WTC11 (cell line): Measurements from ENCODE around the gene IGSF5. TPM values are rescaled to one million over a fixed set of nuclear protein-coding genes. Genes with fewer than 3 reads are reported as not detected.
A peak's percentile ranks its signal among the peaks of the same experiment; 100 is the strongest.
"Not testable (repeated sequence)": the region's sequence is repeated elsewhere in the genome, so short reads cannot be mapped to it uniquely, and the experiment has no call there.

Source experiments
- ATAC-seq: fragments of 200-7000 bp; cut with Tn5 transposase; 2 replicates; pipeline ENCODE4 v1.10.0; 2021; ENCODE audit warnings: mild to moderate bottlenecking, moderate library complexity
- Bru-seq: library from RNA; stranded (reverse); fragments of 400-500 nt; gene quantifications from one replicate; lab custom pipeline; 2021; lab: Mats Ljungman, UMichigan
- CTCF ChIA-PET: fragments of 300-600 bp; sonication (Branson Sonifier 250); formaldehyde crosslinking; loops from one replicate; lab custom pipeline; 2021; ENCODE audit warnings: antibody characterized with exemption; lab: Charles Lee
- POLR2A ChIA-PET: fragments of 350-600 bp; sonication (Branson Sonifier 250); formaldehyde crosslinking; loops from one replicate; lab custom pipeline; 2021; ENCODE audit warnings: antibody characterized with exemption; lab: Charles Lee
- DNase-seq: peaks from one replicate; pipeline ENCODE4 v3.0.0; 2021; ENCODE audit warnings: low spot score
- H3K27ac Mint-ChIP-seq: 2 replicates; pipeline ENCODE4 v1.8.0; 2021; ENCODE audit warnings: mixed read lengths
- H3K27me3 Mint-ChIP-seq: 2 replicates; pipeline ENCODE4 v1.8.0; 2021; ENCODE audit warnings: low read depth, mild to moderate bottlenecking, moderate library complexity, mixed read lengths
- H3K36me3 Mint-ChIP-seq: 2 replicates; pipeline ENCODE4 v1.8.0; 2021; ENCODE audit warnings: mixed read lengths
- H3K4me1 Mint-ChIP-seq: 2 replicates; pipeline ENCODE4 v1.8.0; 2022; ENCODE audit warnings: mixed read lengths
- H3K4me3 Mint-ChIP-seq: 2 replicates; pipeline ENCODE4 v1.8.0; 2021; ENCODE audit warnings: mild to moderate bottlenecking, moderate library complexity, mixed read lengths
- H3K9me3 Mint-ChIP-seq: 2 replicates; pipeline ENCODE4 v1.8.0; 2021; ENCODE audit warnings: mixed read lengths
- AFF4 ChIP-seq: sonication (generic); formaldehyde crosslinking; IDR thresholded peaks from 2 replicates; pipeline ENCODE4 v1.8.1; 2023; ENCODE audit warnings: mild to moderate bottlenecking, missing genetic modification reagents, borderline replicate concordance
- ATF2 ChIP-seq: sonication (generic); formaldehyde crosslinking; IDR thresholded peaks from 2 replicates; pipeline ENCODE4 v1.8.1; 2022; ENCODE audit warnings: low read depth, missing genetic modification reagents, borderline replicate concordance
- ATF6 ChIP-seq: sonication (generic); formaldehyde crosslinking; IDR thresholded peaks from 2 replicates; pipeline ENCODE4 v1.8.1; 2023; ENCODE audit warnings: mild to moderate bottlenecking, missing genetic modification reagents
- IRF1 ChIP-seq: sonication (generic); formaldehyde crosslinking; IDR thresholded peaks from 2 replicates; pipeline ENCODE4 v1.8.0; 2023; ENCODE audit warnings: missing genetic modification reagents
- JAZF1 ChIP-seq: fragments of 250-450 bp; sonication (Bioruptor Pico); IDR thresholded peaks from 2 replicates; pipeline ENCODE4 v1.9.0; 2021; ENCODE audit warnings: moderate library complexity, mild to moderate bottlenecking, inconsistent platforms
- NR3C1 ChIP-seq: sonication (generic); formaldehyde crosslinking; conservative IDR thresholded peaks from 2 replicates; pipeline ENCODE4 v1.8.1; 2023; ENCODE audit warnings: low read depth, mild to moderate bottlenecking, missing genetic modification reagents
- PRDM15 ChIP-seq: sonication (generic); formaldehyde crosslinking; IDR thresholded peaks from 2 replicates; pipeline ENCODE4 v1.8.0; 2022; ENCODE audit warnings: missing genetic modification reagents
- RELA ChIP-seq: sonication (generic); formaldehyde crosslinking; IDR thresholded peaks from 2 replicates; pipeline ENCODE4 v1.8.1; 2022; ENCODE audit warnings: missing genetic modification reagents, mild to moderate bottlenecking, borderline replicate concordance
- SMAD4 ChIP-seq: sonication (generic); formaldehyde crosslinking; IDR thresholded peaks from 2 replicates; pipeline ENCODE4 v1.8.0; 2022; ENCODE audit warnings: mild to moderate bottlenecking, missing genetic modification reagents
- STAT6 ChIP-seq: sonication (generic); formaldehyde crosslinking; conservative IDR thresholded peaks from 2 replicates; pipeline ENCODE4 v1.8.1; 2023; ENCODE audit warnings: mild to moderate bottlenecking, low read depth, missing genetic modification reagents, moderate library complexity
- TCF7 ChIP-seq: sonication (generic); formaldehyde crosslinking; IDR thresholded peaks from 2 replicates; pipeline ENCODE4 v1.8.0; 2022; ENCODE audit warnings: mild to moderate bottlenecking, low read depth, missing genetic modification reagents, moderate library complexity
- long read RNA-seq, 3 experiments: library from RNA in 1 of 3; library from capped mRNA in 1 of 3; library from polyadenylated mRNA in 1 of 3; unstranded in 2 of 3; stranded (forward) in 1 of 3; transcript quantifications; one replicate each; pipeline ENCODE4 v2.0.0, GENCODE V29; 2021
- total RNA-seq: library from RNA; stranded (reverse); gene quantifications from 3 replicates; pipeline ENCODE4 v1.2.3, GENCODE V29; 2021

IGSF5 gene
- total RNA-seq (3.3 to 3.6 TPM (median 3.5 TPM) in 3 replicates), Bru-seq, nascent RNA (percentile 61 among the genes with signal in this experiment)
- long read RNA-seq, experiment 1, partial matches to known transcripts = 1 of 14 reads
- long read RNA-seq, experiment 1, other reads (novel, unspliced or antisense) = 13 of 14 reads
- long read RNA-seq, experiment 2, partial matches to known transcripts = 0 of 6 reads
- long read RNA-seq, experiment 2, other reads (novel, unspliced or antisense) = 6 of 6 reads
- long read RNA-seq, experiment 3 = 0 reads

- POLR2A ChIA-PET, H3K4me1 Mint-ChIP-seq, H3K27ac Mint-ChIP-seq, H3K4me3 Mint-ChIP-seq, H3K36me3 Mint-ChIP-seq, DNase-seq, H3K27me3 Mint-ChIP-seq, ATAC-seq: not testable (repeated sequence)
- peaks cover 12% of the 10 kb centered on the region for H3K9me3 Mint-ChIP-seq
- CTCF ChIA-PET = interaction anchor here (0.6 kb wide), 1 partner anchor 382 kb away, joined by 3 read pairs; no protein-coding TSS in a partner anchor
Measured at GRCh38 chr21:39744883-39745282, at the start of gene IGSF5. TSS of gene IGSF5 (plus strand) at chr21:39745183. CDS start at chr21:39745510, 327 bp downstream.

GRCh38 chr21:39696196-39696595, 48.8 kb upstream of the IGSF5 start:
- ChIA-PET POLR2A (no interaction called here), CTCF (interaction anchor here (0.9 kb wide), 1 partner anchor 21 kb away, joined by 3 read pairs; no protein-coding TSS in a partner anchor)
- no peak overlapping the region for H3K27ac Mint-ChIP-seq
- no peak overlapping the region for H3K4me3 Mint-ChIP-seq
- no peaks in the 10 kb centered on the region; the same call in 1 of the 2 replicates for H3K27me3 Mint-ChIP-seq
- H3K36me3 Mint-ChIP-seq = peaks cover 6% of the 10 kb centered on the region
- TF ChIP-seq SMAD4 = no peak
- no peak for TF ChIP-seq AFF4 (CRISPR knock-in tag)
- no peak for TF ChIP-seq NR3C1 (CRISPR knock-in tag)
- no peak for TF ChIP-seq IRF1 (CRISPR knock-in tag)
- no peak for TF ChIP-seq ATF2 (CRISPR knock-in tag)
- no peak for TF ChIP-seq PRDM15 (CRISPR knock-in tag)
- TF ChIP-seq JAZF1 (CRISPR knock-in tag) = no peak
- TF ChIP-seq STAT6 (CRISPR knock-in tag) = no peak
- TF ChIP-seq TCF7 (CRISPR knock-in tag) = no peak
- no peak for TF ChIP-seq ATF6
- TF ChIP-seq RELA = no peak
- H3K9me3 Mint-ChIP-seq = peaks cover 3% of the 10 kb centered on the region
- DNase-seq (no peak), ATAC-seq (no peak)
- H3K4me1 Mint-ChIP-seq = peaks cover 44% of the 10 kb centered on the region
